ENCODE data around the gene APLN. TPM values are rescaled to one million over a fixed set of nuclear protein-coding genes. Genes with fewer than 3 reads are reported as not detected.

The APLN gene
- total and polyA plus RNA-seq, 9 of the 15 experiments (the other 6 are each of a cell fraction or from before 2014, with no cell fraction given): 0.04 to 0.06 TPM; not detected in 7

DNA sequence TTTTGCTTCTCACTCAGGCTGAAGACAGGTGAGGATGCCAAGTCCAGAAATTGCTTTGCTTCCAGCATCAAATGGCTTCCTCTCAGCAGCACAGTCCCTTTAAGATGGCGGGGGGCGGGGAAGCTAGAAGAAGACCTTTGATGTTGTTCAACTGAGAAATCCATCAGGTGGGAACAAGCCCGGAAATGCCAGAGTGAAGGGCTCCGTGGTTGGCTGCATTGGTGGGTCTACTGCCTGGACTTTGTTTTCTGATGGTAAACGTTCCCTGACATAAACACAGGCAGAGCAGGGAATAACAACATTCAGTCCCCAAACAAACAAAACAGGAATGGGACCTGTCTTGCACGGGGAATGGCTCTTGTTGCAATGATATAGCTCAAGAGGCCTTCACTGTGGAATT is 37.3 kb downstream of the APLN start:
- H3K9me3 ChIP-seq (replicated peaks; ENCODE audit: control insufficient read depth, insufficient read depth, low read depth, low read length): no peaks in the 10 kb centered on the region
- H3K27me3 ChIP-seq (ENCODE audit: control insufficient read depth in 2 of 2, insufficient read depth in 2 of 2, low read length in 2 of 2): no peaks in the 10 kb centered on the region
- no peak overlapping the region for H2AFZ ChIP-seq (ENCODE audit: low read depth, low read length)
- H3K4me2 ChIP-seq (ENCODE audit: insufficient read depth, low read length): no peak overlapping the region
- no peak overlapping the region for H3K27ac ChIP-seq (ENCODE audit: extremely low read depth, low read depth, low read length)
- FAIRE-seq (no peak), ATAC-seq (no peak), DNase-seq (ENCODE audit: extremely low read depth in 1 of 4, low spot score in 3 of 4) (no peak)
- 17% methylated on average over 6 of the region's 6 CpGs for WGBS (ENCODE audit: insufficient coverage, low coverage, missing lambda C conversion rate)
- H3K9me1 ChIP-seq (ENCODE audit: control insufficient read depth, insufficient read depth, low read length): no peaks in the 10 kb centered on the region
- no peaks in the 10 kb centered on the region for H3K79me2 ChIP-seq (ENCODE audit: control insufficient read depth, insufficient read depth, low read length)
- intact Hi-C loops (cut with micrococcal nuclease) (no loop called here), in situ Hi-C loops (cut with MboI) (no loop called here)
- no peaks in the 10 kb centered on the region for H4K20me1 ChIP-seq (replicated peaks; ENCODE audit: control insufficient read depth, insufficient read depth, low read length)
- CTCF ChIA-PET (ENCODE audit: low intra/inter-chr PET ratio): no interaction called here
- POLR2A ChIA-PET: no interaction called here
- H3K4me3 ChIP-seq: no peak overlapping the region
- H3K36me3 ChIP-seq (ENCODE audit: control insufficient read depth, insufficient read depth, low read length): no peaks in the 10 kb centered on the region
- H3K4me1 ChIP-seq (replicated peaks in 1 of 2; ENCODE audit: control insufficient read depth in 2 of 2, insufficient read depth in 2 of 2, low read length in 2 of 2): no peaks in the 10 kb centered on the region; a peak in 2 of 5 replicates
- no TSS peak for BruUV-seq (replicated peaks)
- no peak overlapping the region for H3K9ac ChIP-seq (ENCODE audit: insufficient read depth in 1 of 2, low read depth in 2 of 2, low read length in 2 of 2)
- TF ChIP-seq KHSRP (IDR thresholded peaks at IDR 0.05) (no peak), BRD9 (IDR thresholded peaks at IDR 0.05; ENCODE audit: low read depth, partially characterized antibody) (no peak), YBX1 (IDR thresholded peaks at IDR 0.05) (no peak), ZNF586 (CRISPR knock-in tag; conservative IDR thresholded peaks at IDR 0.05) (no peak), SNIP1 (IDR thresholded peaks at IDR 0.05; ENCODE audit: low read depth) (no peak)
- TF ChIP-seq, protein P1, sequence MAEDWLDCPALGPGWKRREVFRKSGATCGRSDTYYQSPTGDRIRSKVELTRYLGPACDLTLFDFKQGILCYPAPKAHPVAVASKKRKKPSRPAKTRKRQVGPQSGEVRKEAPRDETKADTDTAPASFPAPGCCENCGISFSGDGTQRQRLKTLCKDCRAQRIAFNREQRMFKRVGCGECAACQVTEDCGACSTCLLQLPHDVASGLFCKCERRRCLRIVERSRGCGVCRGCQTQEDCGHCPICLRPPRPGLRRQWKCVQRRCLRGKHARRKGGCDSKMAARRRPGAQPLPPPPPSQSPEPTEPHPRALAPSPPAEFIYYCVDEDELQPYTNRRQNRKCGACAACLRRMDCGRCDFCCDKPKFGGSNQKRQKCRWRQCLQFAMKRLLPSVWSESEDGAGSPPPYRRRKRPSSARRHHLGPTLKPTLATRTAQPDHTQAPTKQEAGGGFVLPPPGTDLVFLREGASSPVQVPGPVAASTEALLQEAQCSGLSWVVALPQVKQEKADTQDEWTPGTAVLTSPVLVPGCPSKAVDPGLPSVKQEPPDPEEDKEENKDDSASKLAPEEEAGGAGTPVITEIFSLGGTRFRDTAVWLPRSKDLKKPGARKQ (CRISPR knock-in tag; IDR thresholded peaks at IDR 0.05): no peak
- TF ChIP-seq, protein P2, sequence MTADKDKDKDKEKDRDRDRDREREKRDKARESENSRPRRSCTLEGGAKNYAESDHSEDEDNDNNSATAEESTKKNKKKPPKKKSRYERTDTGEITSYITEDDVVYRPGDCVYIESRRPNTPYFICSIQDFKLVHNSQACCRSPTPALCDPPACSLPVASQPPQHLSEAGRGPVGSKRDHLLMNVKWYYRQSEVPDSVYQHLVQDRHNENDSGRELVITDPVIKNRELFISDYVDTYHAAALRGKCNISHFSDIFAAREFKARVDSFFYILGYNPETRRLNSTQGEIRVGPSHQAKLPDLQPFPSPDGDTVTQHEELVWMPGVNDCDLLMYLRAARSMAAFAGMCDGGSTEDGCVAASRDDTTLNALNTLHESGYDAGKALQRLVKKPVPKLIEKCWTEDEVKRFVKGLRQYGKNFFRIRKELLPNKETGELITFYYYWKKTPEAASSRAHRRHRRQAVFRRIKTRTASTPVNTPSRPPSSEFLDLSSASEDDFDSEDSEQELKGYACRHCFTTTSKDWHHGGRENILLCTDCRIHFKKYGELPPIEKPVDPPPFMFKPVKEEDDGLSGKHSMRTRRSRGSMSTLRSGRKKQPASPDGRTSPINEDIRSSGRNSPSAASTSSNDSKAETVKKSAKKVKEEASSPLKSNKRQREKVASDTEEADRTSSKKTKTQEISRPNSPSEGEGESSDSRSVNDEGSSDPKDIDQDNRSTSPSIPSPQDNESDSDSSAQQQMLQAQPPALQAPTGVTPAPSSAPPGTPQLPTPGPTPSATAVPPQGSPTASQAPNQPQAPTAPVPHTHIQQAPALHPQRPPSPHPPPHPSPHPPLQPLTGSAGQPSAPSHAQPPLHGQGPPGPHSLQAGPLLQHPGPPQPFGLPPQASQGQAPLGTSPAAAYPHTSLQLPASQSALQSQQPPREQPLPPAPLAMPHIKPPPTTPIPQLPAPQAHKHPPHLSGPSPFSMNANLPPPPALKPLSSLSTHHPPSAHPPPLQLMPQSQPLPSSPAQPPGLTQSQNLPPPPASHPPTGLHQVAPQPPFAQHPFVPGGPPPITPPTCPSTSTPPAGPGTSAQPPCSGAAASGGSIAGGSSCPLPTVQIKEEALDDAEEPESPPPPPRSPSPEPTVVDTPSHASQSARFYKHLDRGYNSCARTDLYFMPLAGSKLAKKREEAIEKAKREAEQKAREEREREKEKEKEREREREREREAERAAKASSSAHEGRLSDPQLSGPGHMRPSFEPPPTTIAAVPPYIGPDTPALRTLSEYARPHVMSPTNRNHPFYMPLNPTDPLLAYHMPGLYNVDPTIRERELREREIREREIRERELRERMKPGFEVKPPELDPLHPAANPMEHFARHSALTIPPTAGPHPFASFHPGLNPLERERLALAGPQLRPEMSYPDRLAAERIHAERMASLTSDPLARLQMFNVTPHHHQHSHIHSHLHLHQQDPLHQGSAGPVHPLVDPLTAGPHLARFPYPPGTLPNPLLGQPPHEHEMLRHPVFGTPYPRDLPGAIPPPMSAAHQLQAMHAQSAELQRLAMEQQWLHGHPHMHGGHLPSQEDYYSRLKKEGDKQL (CRISPR knock-in tag; IDR thresholded peaks at IDR 0.05; ENCODE audit: borderline replicate concordance): no peak
- TF ChIP-seq, protein P3, sequence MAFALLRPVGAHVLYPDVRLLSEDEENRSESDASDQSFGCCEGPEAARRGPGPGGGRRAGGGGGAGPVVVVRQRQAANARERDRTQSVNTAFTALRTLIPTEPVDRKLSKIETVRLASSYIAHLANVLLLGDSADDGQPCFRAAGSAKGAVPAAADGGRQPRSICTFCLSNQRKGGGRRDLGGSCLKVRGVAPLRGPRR (CRISPR knock-in tag; IDR thresholded peaks at IDR 0.05): no peak
